Measurements from ENCODE around the gene TIMP2. TPM values are rescaled to one million over a fixed set of nuclear protein-coding genes. Genes with fewer than 3 reads are reported as not detected.
A peak's percentile ranks its signal among the peaks of the same experiment; 100 is the strongest.

The TIMP2 gene
- total RNA-seq, 1 experiment from 2014 or later, result 64.8 TPM

DNA sequence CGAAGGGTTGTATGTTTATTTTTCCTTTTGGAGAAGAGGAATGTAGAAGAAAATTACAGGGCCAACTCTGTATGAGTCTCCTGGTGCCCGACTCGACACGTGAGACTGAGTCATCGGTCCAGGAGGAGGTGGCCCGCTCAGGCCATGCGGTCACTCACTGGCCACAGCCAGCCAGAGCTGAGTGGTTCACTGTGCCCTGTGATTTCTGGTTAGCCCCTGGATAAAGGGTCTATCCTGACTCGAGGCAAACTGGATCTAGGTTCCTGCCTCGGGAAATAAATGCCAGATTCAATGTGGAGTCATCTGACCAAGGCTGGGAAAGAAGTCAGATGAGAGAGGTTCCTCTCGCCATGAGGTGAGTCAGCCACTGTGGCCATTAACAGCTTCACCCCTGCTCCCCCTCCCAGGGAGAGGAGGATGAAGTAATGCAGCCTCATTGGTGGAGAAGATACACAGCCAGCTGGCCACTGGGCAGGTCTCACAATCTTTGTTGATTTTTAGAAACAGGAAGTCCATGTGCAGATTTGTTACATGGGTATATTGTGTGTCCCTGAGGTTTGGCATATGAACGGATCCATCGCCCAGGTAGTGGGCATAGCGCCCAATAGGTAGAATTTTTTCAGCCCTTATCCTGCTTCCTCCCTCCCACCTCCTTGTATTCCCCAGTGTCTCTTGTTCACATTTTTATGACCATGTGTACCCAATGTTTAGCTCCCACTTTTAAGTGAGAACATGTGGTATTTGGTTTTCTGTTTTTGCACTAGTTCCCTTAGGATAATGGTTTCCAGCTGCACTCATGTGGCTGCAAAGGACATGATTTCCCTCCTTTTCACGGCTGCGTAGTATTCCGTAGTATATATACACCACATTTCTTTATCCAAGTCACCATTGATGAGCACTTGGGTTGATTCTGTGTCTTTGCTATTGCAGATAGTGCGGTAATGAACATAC, 62.8 kb downstream of the TIMP2 start (continued):
- no peak for TF ChIP-seq CTCF (IDR thresholded peaks at IDR 0.05 in 2 of 3, conservative IDR thresholded peaks at IDR 0.05 in 1 of 3; ENCODE audit: borderline replicate concordance in 1 of 3, insufficient read depth in 1 of 3, low read depth in 2 of 3, low read length in 2 of 3)
- no peak for TF ChIP-seq ZFX (IDR thresholded peaks at IDR 0.05)
- TF ChIP-seq, protein P1, sequence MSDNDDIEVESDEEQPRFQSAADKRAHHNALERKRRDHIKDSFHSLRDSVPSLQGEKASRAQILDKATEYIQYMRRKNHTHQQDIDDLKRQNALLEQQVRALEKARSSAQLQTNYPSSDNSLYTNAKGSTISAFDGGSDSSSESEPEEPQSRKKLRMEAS (IDR thresholded peaks at IDR 0.05), result peak; percentile 98
- peak; percentile 95 for TF ChIP-seq FOSL1 (IDR thresholded peaks at IDR 0.05; ENCODE audit: low read depth)
- TF ChIP-seq SRF (IDR thresholded peaks at IDR 0.05; ENCODE audit: low read depth), result no peak; the same call in 1 of the 2 replicates

- ChIA-PET CTCF (interaction anchor here (2.9 kb wide), 1 partner anchor 110 kb away, joined by 11 read pairs; no protein-coding TSS in a partner anchor), POLR2A (no interaction called here), RAD21 (ENCODE audit: low non-redundant PET in 1 of 2, low total read pairs in 2 of 2, uncharacterized antibody in 2 of 2, unreplicated experiment in 2 of 2) (no interaction called here)
- TF ChIP-seq ZNF274 (IDR thresholded peaks at IDR 0.05; ENCODE audit: low read depth, low read length) (no peak), POLR2A (IDR thresholded peaks at IDR 0.05; ENCODE audit: borderline replicate concordance, extremely low read depth, insufficient read depth, insufficient read length) (no peak), EGR1 (IDR thresholded peaks at IDR 0.05; ENCODE audit: low read depth) (no peak), REST (IDR thresholded peaks at IDR 0.05; ENCODE audit: low read depth) (no peak), POLR2AphosphoS5 (IDR thresholded peaks at IDR 0.05; ENCODE audit: low read depth, low read length) (no peak), SIN3A (IDR thresholded peaks at IDR 0.05; ENCODE audit: low read depth) (no peak), FOSL1 (IDR thresholded peaks at IDR 0.05; ENCODE audit: low read depth) (no peak), YY1 (IDR thresholded peaks at IDR 0.05; ENCODE audit: extremely low read depth, insufficient replicate concordance, low read depth, low read length) (no peak)
- Histone ChIP-seq H2AFZ (ENCODE audit: low read depth, low read length, poor library complexity, severe bottlenecking) (no peak overlapping the region), H3K4me1 (ENCODE audit: control insufficient read depth in 1 of 2, insufficient read depth in 2 of 2, low read length in 2 of 2) (peaks cover 20 to 29% of the 10 kb centered on the region in 2 experiments), H3K36me3 (ENCODE audit: control insufficient read depth in 1 of 2, insufficient read depth in 2 of 2, low read length in 2 of 2) (no peaks in the 10 kb centered on the region), H3K9ac (ENCODE audit: low read length) (0 out of 2 replicates have a peak overlapping the region, but pooled peaks have one; percentile 64), H3K79me2 (ENCODE audit: insufficient read depth, low read length) (no peaks in the 10 kb centered on the region; the same call in 1 of the 2 replicates), H3K4me2 (ENCODE audit: low read length) (peak overlapping the region; percentile 71; the same call in 1 of the 2 replicates), H3K9me2 (ENCODE audit: insufficient read depth) (no peaks in the 10 kb centered on the region), H3K27ac (ENCODE audit: low read depth, low read length) (peak overlapping the region; percentile 71; the same call in 1 of the 2 replicates), H3K9me3 (ENCODE audit: control insufficient read depth in 1 of 2, insufficient read depth in 1 of 2, low read depth in 1 of 2, low read length in 2 of 2) (no peaks in the 10 kb centered on the region), H4K20me1 (ENCODE audit: insufficient read depth) (no peaks in the 10 kb centered on the region), H3K27me3 (ENCODE audit: insufficient read depth, low read length) (no peaks in the 10 kb centered on the region), H3K4me3 (replicated peaks in 1 of 2; ENCODE audit: low read depth in 1 of 2, low read length in 2 of 2) (no peak overlapping the region)
- no peak for ATAC-seq
- intact Hi-C loops (cut with micrococcal nuclease), result no loop called here
- BruUV-seq (replicated peaks), result no TSS peak
- DNase-seq (ENCODE audit: low read depth, low spot score), result no peak
These were observed 64.0 kb downstream of the TIMP2 start for GRCh38 chr17:78861229-78861628.

Data from HCT116 (cell line).